Astrocyte (in vitro differentiated cells and primary cell): ENCODE measurements around the gene DPF3. TPM values are rescaled to one million over a fixed set of nuclear protein-coding genes. Genes with fewer than 3 reads are reported as not detected.

Source experiments
- DNase-seq: peaks from one replicate; pipeline ENCODE4 v3.0.0-alpha.2; 2010; ENCODE audit warnings: low read depth
- FAIRE-seq: peaks from 2 replicates; lab custom pipeline; 2011; peaks lifted over from hg19 to GRCh38; lab: Jason Lieb, UNC
- H2AFZ ChIP-seq: 2 replicates; pipeline ENCODE4 v1.6.0; 2012; ENCODE audit warnings: low read depth, low read length, inconsistent platforms
- H3K27ac ChIP-seq: 2 replicates; pipeline ENCODE4 v1.5.1; 2011; ENCODE audit warnings: low read depth, low read length, inconsistent platforms
- H3K27me3 ChIP-seq: 2 replicates; pipeline ENCODE4 v1.6.0; 2011; ENCODE audit warnings: low read length, inconsistent platforms; ENCODE audit not compliant: insufficient read depth
- H3K36me3 ChIP-seq: 2 replicates; pipeline ENCODE4 v1.5.1; 2011; ENCODE audit warnings: low read length, inconsistent platforms; ENCODE audit not compliant: insufficient read depth
- H3K4me1 ChIP-seq: 2 replicates; pipeline ENCODE4 v1.5.1; 2011; ENCODE audit warnings: low read length, inconsistent platforms; ENCODE audit not compliant: insufficient read depth
- H3K4me2 ChIP-seq: 2 replicates; pipeline ENCODE4 v1.6.0; 2012; ENCODE audit warnings: low read length, inconsistent platforms
- H3K4me3 ChIP-seq: 2 replicates; pipeline ENCODE4 v1.5.1; 2011; ENCODE audit warnings: low read depth, mild to moderate bottlenecking, low read length, inconsistent platforms; ENCODE audit not compliant: insufficient read depth
- H3K79me2 ChIP-seq: 2 replicates; pipeline ENCODE4 v1.6.0; 2012; ENCODE audit warnings: mild to moderate bottlenecking, low read length, inconsistent platforms; ENCODE audit not compliant: insufficient read depth
- H3K9ac ChIP-seq: 2 replicates; pipeline ENCODE4 v1.6.0; 2012; ENCODE audit warnings: mild to moderate bottlenecking, low read length, inconsistent platforms
- H3K9me3 ChIP-seq: 2 replicates; pipeline ENCODE4 v1.5.1; 2012; ENCODE audit warnings: low read depth, mild to moderate bottlenecking, low read length, inconsistent platforms; ENCODE audit not compliant: insufficient read depth
- H4K20me1 ChIP-seq: 2 replicates; pipeline ENCODE4 v1.6.0; 2012; ENCODE audit warnings: low read length, inconsistent platforms; ENCODE audit not compliant: insufficient read depth
- H3K27ac Mint-ChIP-seq: one replicate; pipeline ENCODE4 v1.8.0; 2021; ENCODE audit warnings: mild to moderate bottlenecking, mixed read lengths; ENCODE audit not compliant: unreplicated experiment
- H3K27me3 Mint-ChIP-seq: one replicate; pipeline ENCODE4 v1.8.0; 2021; ENCODE audit warnings: low read depth, mixed read lengths; ENCODE audit not compliant: unreplicated experiment
- H3K36me3 Mint-ChIP-seq: one replicate; pipeline ENCODE4 v1.8.0; 2021; ENCODE audit warnings: low read depth, mixed read lengths; ENCODE audit not compliant: unreplicated experiment
- H3K4me1 Mint-ChIP-seq: one replicate; pipeline ENCODE4 v1.8.0; 2021; ENCODE audit warnings: low read depth, mixed read lengths; ENCODE audit not compliant: unreplicated experiment
- H3K4me3 Mint-ChIP-seq: one replicate; pipeline ENCODE4 v1.8.0; 2021; ENCODE audit warnings: mild to moderate bottlenecking, moderate library complexity, mixed read lengths; ENCODE audit not compliant: unreplicated experiment
- H3K9me3 Mint-ChIP-seq: one replicate; pipeline ENCODE4 v1.8.0; 2021; ENCODE audit warnings: mild to moderate bottlenecking, mixed read lengths; ENCODE audit not compliant: unreplicated experiment
- CTCF ChIP-seq: IDR thresholded peaks from 2 replicates; pipeline ENCODE4 v1.5.1; 2011; ENCODE audit warnings: low read depth, mild to moderate bottlenecking, inconsistent platforms, low read length, moderate library complexity; ENCODE audit not compliant: insufficient read depth
- EZH2 ChIP-seq: IDR thresholded peaks from 2 replicates; pipeline ENCODE4 v1.6.1; 2012; ENCODE audit warnings: mild to moderate bottlenecking, low read length, inconsistent platforms; ENCODE audit not compliant: insufficient read depth
- total RNA-seq: library from RNA; stranded (reverse); gene quantifications from 2 replicates; pipeline ENCODE4 v1.2.1, GENCODE V29; 2021

The DPF3 gene
- total RNA-seq, 1 donor from 2014 or later: 2.4 TPM

GRCh38 chr14:72582582-72582981, 311.3 kb downstream of the DPF3 start:
- Mint-ChIP-seq H3K27ac (no peak overlapping the region), H3K9me3 (peaks cover 17% of the 10 kb centered on the region), H3K27me3 (peaks cover 31% of the 10 kb centered on the region), H3K36me3 (peaks cover 2% of the 10 kb centered on the region), H3K4me1 (peaks cover 4% of the 10 kb centered on the region), H3K4me3 (no peak overlapping the region)
- FAIRE-seq (no peak), DNase-seq (no peak)
- no peak overlapping the region for H3K4me3 ChIP-seq
- H3K27ac ChIP-seq: no peak overlapping the region
- no peaks in the 10 kb centered on the region for H4K20me1 ChIP-seq
- H2AFZ ChIP-seq: no peak overlapping the region
- H3K27me3 ChIP-seq: no peaks in the 10 kb centered on the region
- no peak overlapping the region for H3K4me2 ChIP-seq
- H3K36me3 ChIP-seq: no peaks in the 10 kb centered on the region
- no peaks in the 10 kb centered on the region for H3K9me3 ChIP-seq
- no peaks in the 10 kb centered on the region for H3K79me2 ChIP-seq
- no peaks in the 10 kb centered on the region for H3K4me1 ChIP-seq
- H3K9ac ChIP-seq: no peak overlapping the region
- TF ChIP-seq CTCF: no peak
- no peak for TF ChIP-seq EZH2

GRCh38 chr14:72578514-72578913, 315.4 kb downstream of the DPF3 start:
- Mint-ChIP-seq H3K27ac (no peak overlapping the region), H3K36me3 (peaks cover 2% of the 10 kb centered on the region), H3K27me3 (peaks cover 30% of the 10 kb centered on the region), H3K4me3 (no peak overlapping the region), H3K4me1 (peaks cover 4% of the 10 kb centered on the region), H3K9me3 (peaks cover 8% of the 10 kb centered on the region)
- no peak for TF ChIP-seq EZH2
- FAIRE-seq (no peak), DNase-seq (no peak)
- Histone ChIP-seq H4K20me1 (no peaks in the 10 kb centered on the region), H3K4me2 (no peak overlapping the region), H3K27ac (no peak overlapping the region), H3K36me3 (no peaks in the 10 kb centered on the region), H2AFZ (no peak overlapping the region), H3K9me3 (no peaks in the 10 kb centered on the region), H3K4me3 (no peak overlapping the region), H3K4me1 (no peaks in the 10 kb centered on the region), H3K79me2 (no peaks in the 10 kb centered on the region), H3K9ac (no peak overlapping the region), H3K27me3 (no peaks in the 10 kb centered on the region)

GRCh38 chr14:72577521-72577920, 316.4 kb downstream of the DPF3 start:
- no peak for TF ChIP-seq EZH2
- no peak for TF ChIP-seq CTCF
- Mint-ChIP-seq H3K4me1 (peaks cover 5% of the 10 kb centered on the region), H3K9me3 (peaks cover 6% of the 10 kb centered on the region), H3K27me3 (peaks cover 32% of the 10 kb centered on the region), H3K4me3 (no peak overlapping the region), H3K36me3 (peaks cover 2% of the 10 kb centered on the region), H3K27ac (no peak overlapping the region)
- no peak overlapping the region for H3K4me3 ChIP-seq
- no peaks in the 10 kb centered on the region for H3K36me3 ChIP-seq
- H3K79me2 ChIP-seq: no peaks in the 10 kb centered on the region
- H3K9ac ChIP-seq: no peak overlapping the region
- no peak overlapping the region for H2AFZ ChIP-seq
- DNase-seq (no peak), FAIRE-seq (no peak)
- H4K20me1 ChIP-seq: no peaks in the 10 kb centered on the region
- H3K4me1 ChIP-seq: no peaks in the 10 kb centered on the region
- H3K4me2 ChIP-seq: no peak overlapping the region
- no peaks in the 10 kb centered on the region for H3K9me3 ChIP-seq
- no peak overlapping the region for H3K27ac ChIP-seq
- H3K27me3 ChIP-seq: no peaks in the 10 kb centered on the region
